Measurements from ENCODE around the gene CSMD2.

The CSMD2 gene

DNA sequence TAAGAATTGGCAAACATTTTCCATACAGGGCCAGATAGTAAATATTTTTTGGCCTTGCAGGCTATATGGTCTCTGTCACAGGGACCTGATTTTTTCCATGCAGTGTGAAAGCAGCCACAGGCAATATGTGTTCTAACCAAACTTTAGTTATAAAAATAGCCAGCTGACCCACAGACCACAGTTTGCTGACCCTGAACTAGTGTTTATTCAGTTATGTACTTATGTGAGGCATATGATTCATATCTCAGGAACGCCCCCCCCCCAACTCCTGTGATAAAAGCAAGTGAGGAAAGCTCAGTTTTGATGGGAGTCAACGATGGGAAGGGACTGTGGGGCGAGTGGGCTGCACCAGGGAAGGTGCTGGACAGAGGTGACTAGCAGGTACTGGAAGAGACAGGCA, 221.1 kb downstream of the CSMD2 start:
- no peak for TF ChIP-seq EZH2phosphoT487 (IDR thresholded peaks at IDR 0.05; ENCODE audit: low read length)
- TF ChIP-seq EZH2 (optimal IDR thresholded peaks at IDR 0.05; ENCODE audit: low read depth, low read length): no peak
- TF ChIP-seq, protein P1, sequence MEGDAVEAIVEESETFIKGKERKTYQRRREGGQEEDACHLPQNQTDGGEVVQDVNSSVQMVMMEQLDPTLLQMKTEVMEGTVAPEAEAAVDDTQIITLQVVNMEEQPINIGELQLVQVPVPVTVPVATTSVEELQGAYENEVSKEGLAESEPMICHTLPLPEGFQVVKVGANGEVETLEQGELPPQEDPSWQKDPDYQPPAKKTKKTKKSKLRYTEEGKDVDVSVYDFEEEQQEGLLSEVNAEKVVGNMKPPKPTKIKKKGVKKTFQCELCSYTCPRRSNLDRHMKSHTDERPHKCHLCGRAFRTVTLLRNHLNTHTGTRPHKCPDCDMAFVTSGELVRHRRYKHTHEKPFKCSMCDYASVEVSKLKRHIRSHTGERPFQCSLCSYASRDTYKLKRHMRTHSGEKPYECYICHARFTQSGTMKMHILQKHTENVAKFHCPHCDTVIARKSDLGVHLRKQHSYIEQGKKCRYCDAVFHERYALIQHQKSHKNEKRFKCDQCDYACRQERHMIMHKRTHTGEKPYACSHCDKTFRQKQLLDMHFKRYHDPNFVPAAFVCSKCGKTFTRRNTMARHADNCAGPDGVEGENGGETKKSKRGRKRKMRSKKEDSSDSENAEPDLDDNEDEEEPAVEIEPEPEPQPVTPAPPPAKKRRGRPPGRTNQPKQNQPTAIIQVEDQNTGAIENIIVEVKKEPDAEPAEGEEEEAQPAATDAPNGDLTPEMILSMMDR (IDR thresholded peaks at IDR 0.05; ENCODE audit: low read length): no peak
- Histone ChIP-seq H3K9me2 (replicated peaks; ENCODE audit: insufficient read depth, low read length) (no peaks in the 10 kb centered on the region), H2AFZ (ENCODE audit: low read length) (no peak overlapping the region), H3K4me1 (ENCODE audit: low read length) (no peaks in the 10 kb centered on the region), H3K9ac (ENCODE audit: low read length) (no peak overlapping the region), H3K27ac (ENCODE audit: low read length) (no peak overlapping the region), H3K79me2 (ENCODE audit: low read length) (no peaks in the 10 kb centered on the region), H3F3A (ENCODE audit: insufficient read depth, low read length) (no peaks in the 10 kb centered on the region), H4K20me1 (ENCODE audit: insufficient read depth, low read length) (no peaks in the 10 kb centered on the region), H3K4me2 (ENCODE audit: low read depth, low read length) (no peak overlapping the region), H3K9me3 (replicated peaks; ENCODE audit: insufficient read depth, low read length) (no peaks in the 10 kb centered on the region), H3K4me3 (ENCODE audit: low read length) (no peak overlapping the region), H3K36me3 (replicated peaks; ENCODE audit: insufficient read depth, low read length) (no peaks in the 10 kb centered on the region), H3K27me3 (replicated peaks; ENCODE audit: insufficient read depth, low read length) (peaks cover 17% of the 10 kb centered on the region)
- DNase-seq: no peak

DNA sequence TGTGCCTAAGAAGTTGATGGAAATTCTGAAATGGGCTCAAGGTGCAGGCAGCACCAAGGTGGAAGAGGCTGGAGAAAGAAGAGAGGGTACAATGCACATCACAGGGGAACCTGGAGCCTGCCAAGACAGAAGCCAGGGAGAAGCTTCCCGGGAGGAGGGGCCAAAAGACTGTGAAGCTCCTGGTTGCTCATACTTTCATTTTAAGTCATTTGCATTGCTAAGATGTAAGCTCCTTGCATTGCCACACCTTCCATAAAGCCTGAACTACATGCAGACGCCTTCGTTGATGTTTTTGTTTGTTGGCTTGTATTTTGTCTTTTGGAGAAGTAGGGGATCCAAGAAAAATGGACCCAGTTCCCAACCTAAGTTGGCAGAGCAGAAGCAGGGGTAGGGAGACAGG, 232.2 kb downstream of the CSMD2 start:
- Histone ChIP-seq H3F3A (ENCODE audit: insufficient read depth, low read length) (no peaks in the 10 kb centered on the region), H2AFZ (ENCODE audit: low read length) (no peak overlapping the region), H3K4me2 (ENCODE audit: low read depth, low read length) (no peak overlapping the region), H3K36me3 (replicated peaks; ENCODE audit: insufficient read depth, low read length) (no peaks in the 10 kb centered on the region), H3K27me3 (replicated peaks; ENCODE audit: insufficient read depth, low read length) (peaks cover 6% of the 10 kb centered on the region; the same call in 1 of the 2 replicates), H4K20me1 (ENCODE audit: insufficient read depth, low read length) (no peaks in the 10 kb centered on the region), H3K9ac (ENCODE audit: low read length) (no peak overlapping the region), H3K4me3 (ENCODE audit: low read length) (no peak overlapping the region), H3K9me3 (replicated peaks; ENCODE audit: insufficient read depth, low read length) (no peaks in the 10 kb centered on the region), H3K4me1 (ENCODE audit: low read length) (no peaks in the 10 kb centered on the region), H3K27ac (ENCODE audit: low read length) (no peak overlapping the region), H3K79me2 (ENCODE audit: low read length) (no peaks in the 10 kb centered on the region), H3K9me2 (replicated peaks; ENCODE audit: insufficient read depth, low read length) (no peaks in the 10 kb centered on the region)
- DNase-seq: no peak
- TF ChIP-seq EZH2phosphoT487 (IDR thresholded peaks at IDR 0.05; ENCODE audit: low read length) (no peak), EZH2 (optimal IDR thresholded peaks at IDR 0.05; ENCODE audit: low read depth, low read length) (no peak)
- TF ChIP-seq, protein P1 (IDR thresholded peaks at IDR 0.05; ENCODE audit: low read length): no peak

DNA sequence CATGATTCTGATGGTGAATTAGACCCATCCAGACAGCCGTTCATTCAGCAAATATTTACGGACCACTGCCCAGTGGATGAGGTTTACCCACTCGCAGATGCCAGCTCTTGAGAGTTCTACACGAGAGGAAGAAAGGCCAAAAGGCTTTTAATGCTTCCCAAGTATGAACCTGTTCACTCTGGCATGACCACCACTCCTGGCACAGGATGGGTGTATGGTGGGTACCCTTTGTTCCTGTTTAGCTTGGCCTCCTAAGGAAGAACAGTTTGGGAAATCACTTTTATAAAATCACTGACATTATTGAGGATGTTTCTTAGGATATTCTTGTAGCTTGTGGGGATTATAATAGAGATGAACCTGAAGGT, 233.9 kb downstream of the CSMD2 start:
- no peak for DNase-seq
- no peak overlapping the region for H3K9ac ChIP-seq (ENCODE audit: low read length)
- H2AFZ ChIP-seq (ENCODE audit: low read length): no peak overlapping the region
- no peaks in the 10 kb centered on the region for H3K79me2 ChIP-seq (ENCODE audit: low read length)
- no peak overlapping the region for H3K27ac ChIP-seq (ENCODE audit: low read length)
- no peaks in the 10 kb centered on the region for H3K36me3 ChIP-seq (replicated peaks; ENCODE audit: insufficient read depth, low read length)
- no peaks in the 10 kb centered on the region for H3F3A ChIP-seq (ENCODE audit: insufficient read depth, low read length)
- H3K27me3 ChIP-seq (replicated peaks; ENCODE audit: insufficient read depth, low read length): peaks cover 6% of the 10 kb centered on the region; the same call in 1 of the 2 replicates
- TF ChIP-seq, protein P1 (IDR thresholded peaks at IDR 0.05; ENCODE audit: low read length): no peak
- no peak for TF ChIP-seq EZH2 (optimal IDR thresholded peaks at IDR 0.05; ENCODE audit: low read depth, low read length)
- TF ChIP-seq EZH2phosphoT487 (IDR thresholded peaks at IDR 0.05; ENCODE audit: low read length): no peak
- no peak overlapping the region for H3K4me2 ChIP-seq (ENCODE audit: low read depth, low read length)
- H3K4me3 ChIP-seq (ENCODE audit: low read length): no peak overlapping the region
- H3K9me3 ChIP-seq (replicated peaks; ENCODE audit: insufficient read depth, low read length): no peaks in the 10 kb centered on the region
- no peaks in the 10 kb centered on the region for H3K4me1 ChIP-seq (ENCODE audit: low read length)
- no peaks in the 10 kb centered on the region for H3K9me2 ChIP-seq (replicated peaks; ENCODE audit: insufficient read depth, low read length)
- no peaks in the 10 kb centered on the region for H4K20me1 ChIP-seq (ENCODE audit: insufficient read depth, low read length)

All from MM.1S (cell line).